Brain microvascular endothelial cell (primary cell): ENCODE measurements around the gene GJB3.

ENCODE experiments used
- DNase-seq: peaks from one replicate; pipeline ENCODE4 v3.0.0-alpha.2; 2020
- H3K27ac ChIP-seq: fragments of 250-450 bp; sonication (Bioruptor Pico); 2 replicates; pipeline ENCODE4 v1.5.1; 2020; ENCODE audit warnings: mild to moderate bottlenecking, moderate library complexity
- H3K27me3 ChIP-seq: fragments of 250-450 bp; sonication (Bioruptor Pico); replicated peaks from 2 replicates; pipeline ENCODE4 v1.5.1; 2020; ENCODE audit warnings: mild to moderate bottlenecking
- H3K36me3 ChIP-seq: fragments of 250-450 bp; sonication (Bioruptor Pico); replicated peaks from 2 replicates; pipeline ENCODE4 v1.5.1; 2020; ENCODE audit warnings: mild to moderate bottlenecking
- H3K4me3 ChIP-seq: 2 replicates; pipeline ENCODE4 v1.5.1; 2011; ENCODE audit warnings: low read depth, mild to moderate bottlenecking, control low read depth, low read length, moderate library complexity
- in situ Hi-C: cut with HindIII; loops from 2 replicates; pipeline ENCODE4 v1.10.0; 2017; ENCODE audit warnings: low sequenced_read_pairs, low pct_ligation_motif_present
- TF ChIP-seq, protein P1 (sequence below): IDR thresholded peaks from 2 replicates; pipeline ENCODE4 v1.5.1; 2011; ENCODE audit warnings: low read depth, mild to moderate bottlenecking, moderate library complexity, low read length, control low read depth, inconsistent platforms; ENCODE audit errors: missing control alignments

Gene GJB3

DNA sequence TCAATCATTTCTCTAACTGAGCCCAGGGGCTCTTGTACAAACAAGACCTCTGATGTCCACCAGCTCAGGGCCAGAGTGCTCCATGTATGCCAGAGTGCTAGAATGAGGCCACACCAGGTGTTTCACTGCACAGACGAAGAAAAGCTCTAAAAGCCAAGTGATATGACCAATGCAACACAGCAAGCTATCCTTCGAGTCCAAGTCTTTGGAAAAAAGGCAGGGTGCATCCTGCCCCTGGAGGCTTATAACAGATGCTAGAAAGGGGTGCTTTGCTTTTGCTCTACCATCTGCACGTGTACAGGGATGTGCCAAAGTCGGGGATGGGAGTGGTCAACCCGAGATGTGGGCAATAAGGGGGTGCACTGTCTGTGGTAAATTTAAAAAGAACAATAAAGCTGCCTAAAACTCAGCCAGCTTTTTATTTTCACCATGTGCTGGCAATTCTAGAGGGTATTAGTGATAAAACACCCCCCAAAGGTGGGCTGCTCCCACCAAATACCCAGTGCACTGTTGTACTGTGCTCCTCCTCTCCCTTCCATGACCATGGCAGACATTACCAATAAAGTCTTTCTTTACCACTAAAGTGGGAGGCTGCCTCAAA is 46.4 kb downstream of the GJB3 start:
- Histone ChIP-seq H3K36me3 (no peaks in the 10 kb centered on the region), H3K4me3 (no peak overlapping the region), H3K27me3 (no peaks in the 10 kb centered on the region), H3K27ac (no peak overlapping the region)
- TF ChIP-seq, protein P1, sequence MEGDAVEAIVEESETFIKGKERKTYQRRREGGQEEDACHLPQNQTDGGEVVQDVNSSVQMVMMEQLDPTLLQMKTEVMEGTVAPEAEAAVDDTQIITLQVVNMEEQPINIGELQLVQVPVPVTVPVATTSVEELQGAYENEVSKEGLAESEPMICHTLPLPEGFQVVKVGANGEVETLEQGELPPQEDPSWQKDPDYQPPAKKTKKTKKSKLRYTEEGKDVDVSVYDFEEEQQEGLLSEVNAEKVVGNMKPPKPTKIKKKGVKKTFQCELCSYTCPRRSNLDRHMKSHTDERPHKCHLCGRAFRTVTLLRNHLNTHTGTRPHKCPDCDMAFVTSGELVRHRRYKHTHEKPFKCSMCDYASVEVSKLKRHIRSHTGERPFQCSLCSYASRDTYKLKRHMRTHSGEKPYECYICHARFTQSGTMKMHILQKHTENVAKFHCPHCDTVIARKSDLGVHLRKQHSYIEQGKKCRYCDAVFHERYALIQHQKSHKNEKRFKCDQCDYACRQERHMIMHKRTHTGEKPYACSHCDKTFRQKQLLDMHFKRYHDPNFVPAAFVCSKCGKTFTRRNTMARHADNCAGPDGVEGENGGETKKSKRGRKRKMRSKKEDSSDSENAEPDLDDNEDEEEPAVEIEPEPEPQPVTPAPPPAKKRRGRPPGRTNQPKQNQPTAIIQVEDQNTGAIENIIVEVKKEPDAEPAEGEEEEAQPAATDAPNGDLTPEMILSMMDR = no peak
- no peak for DNase-seq
- in situ Hi-C loops = no loop called here

DNA sequence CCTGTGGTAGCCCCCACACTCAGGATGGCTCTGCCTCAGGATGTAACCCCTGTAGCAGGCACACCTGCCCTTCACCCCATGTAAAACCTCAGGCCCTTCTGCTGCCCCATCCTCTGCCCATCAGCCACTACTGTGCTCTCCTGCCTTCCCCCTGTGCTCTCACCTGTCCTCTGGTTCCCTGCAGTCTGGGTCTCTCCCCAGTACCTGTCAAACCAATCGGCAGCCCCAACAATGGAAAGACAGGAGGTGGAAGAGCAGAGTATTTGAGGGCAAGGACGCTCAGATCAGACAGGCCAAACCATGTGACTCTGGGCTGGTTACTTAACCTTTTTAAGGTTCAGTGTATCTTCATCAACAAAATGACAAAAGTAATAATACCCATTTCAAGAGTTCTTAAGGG is 47.6 kb downstream of the GJB3 start:
- TF ChIP-seq, protein P1 = no peak
- H3K4me3 ChIP-seq = no peak overlapping the region
- DNase-seq = no peak
- no peaks in the 10 kb centered on the region for H3K36me3 ChIP-seq
- no peak overlapping the region for H3K27ac ChIP-seq
- H3K27me3 ChIP-seq = no peaks in the 10 kb centered on the region
- in situ Hi-C loops = no loop called here

DNA sequence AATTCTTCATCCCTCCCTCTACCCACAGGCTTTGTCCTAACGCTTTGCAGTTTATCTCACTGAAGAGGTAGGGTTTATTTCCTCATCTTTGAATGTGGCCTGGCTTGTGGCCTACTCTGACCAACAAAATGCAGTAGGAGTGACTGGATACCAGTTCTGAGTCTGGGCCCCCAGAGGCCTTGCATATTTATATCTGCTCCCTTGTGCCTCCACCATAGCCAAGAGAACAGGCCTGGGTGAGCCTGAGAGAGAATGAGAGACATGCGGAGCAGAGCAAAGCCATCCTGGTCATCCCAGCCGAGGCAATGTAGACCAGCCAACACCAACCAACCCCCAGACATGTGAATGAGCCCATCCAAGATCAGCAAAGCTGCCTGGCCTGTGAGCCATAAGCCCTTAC is 48.2 kb downstream of the GJB3 start:
- TF ChIP-seq, protein P1 = no peak
- H3K36me3 ChIP-seq = no peaks in the 10 kb centered on the region
- H3K27ac ChIP-seq = no peak overlapping the region
- no peak for DNase-seq
- in situ Hi-C loops = no loop called here
- no peak overlapping the region for H3K4me3 ChIP-seq
- no peaks in the 10 kb centered on the region for H3K27me3 ChIP-seq

DNA sequence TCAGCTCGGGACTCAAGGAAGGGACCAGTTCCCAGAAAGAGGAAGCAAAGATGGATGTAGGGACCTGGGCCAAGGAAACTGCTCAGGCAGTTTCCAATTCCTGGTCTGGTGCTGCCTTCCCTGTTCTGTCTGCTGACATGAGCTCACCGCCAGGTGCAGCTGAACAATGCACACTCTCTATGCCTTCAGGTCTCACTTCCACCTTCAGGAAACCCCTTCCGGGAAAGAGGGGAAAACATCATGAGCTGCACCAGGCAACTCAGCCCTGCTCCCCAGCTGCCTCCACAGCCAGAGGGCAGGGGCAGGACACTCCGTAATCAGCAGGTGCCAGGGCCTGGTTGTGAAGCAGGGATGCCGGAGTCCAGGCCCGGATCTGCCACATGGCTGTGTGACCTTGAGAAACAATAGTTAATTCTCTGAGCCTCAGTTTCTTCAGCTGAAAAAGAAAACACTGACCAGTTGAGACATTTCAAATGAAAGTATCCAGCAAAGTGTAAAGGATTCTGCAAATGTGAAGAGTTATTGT is 50.8 kb downstream of the GJB3 start:
- in situ Hi-C loops = no loop called here
- no peak for DNase-seq
- Histone ChIP-seq H3K36me3 (no peaks in the 10 kb centered on the region), H3K4me3 (no peak overlapping the region), H3K27ac (no peak overlapping the region), H3K27me3 (no peaks in the 10 kb centered on the region)
- TF ChIP-seq, protein P1 = no peak

DNA sequence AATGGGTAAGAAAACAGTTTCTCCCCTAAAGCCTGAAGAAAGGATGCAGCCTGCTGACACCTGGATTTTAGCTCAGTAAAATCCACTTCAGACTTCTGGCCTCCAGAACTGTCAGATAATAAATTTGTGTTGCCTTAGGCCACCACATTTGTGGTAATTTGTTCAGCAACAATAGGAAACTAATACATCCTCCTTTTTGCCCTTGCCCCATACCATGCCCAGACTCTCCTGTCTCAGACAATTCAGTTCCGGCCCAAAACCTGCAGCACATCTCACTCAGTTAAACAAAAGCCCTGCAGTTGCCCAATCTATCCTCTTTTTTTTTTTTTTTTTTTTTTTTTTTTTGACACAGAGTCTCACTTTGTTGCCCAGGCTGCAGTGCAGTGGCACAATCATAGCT is 52.7 kb downstream of the GJB3 start:
- no peaks in the 10 kb centered on the region for H3K36me3 ChIP-seq
- H3K27ac ChIP-seq = no peak overlapping the region
- H3K27me3 ChIP-seq = no peaks in the 10 kb centered on the region
- TF ChIP-seq, protein P1 = no peak
- in situ Hi-C loops = no loop called here
- no peak overlapping the region for H3K4me3 ChIP-seq
- DNase-seq = no peak
